Astrocyte (in vitro differentiated cells and primary cell): ENCODE measurements around the gene CACNA1E.

Experiments
- EZH2 ChIP-seq: IDR thresholded peaks from 2 replicates; pipeline ENCODE4 v1.6.1; 2012; ENCODE audit warnings: mild to moderate bottlenecking, low read length, inconsistent platforms; ENCODE audit not compliant: insufficient read depth
- TF ChIP-seq, protein P1 (sequence below): IDR thresholded peaks from 2 replicates; pipeline ENCODE4 v1.5.1; 2011; ENCODE audit warnings: low read depth, mild to moderate bottlenecking, inconsistent platforms, low read length, moderate library complexity; ENCODE audit not compliant: insufficient read depth

GRCh38 chr1:181675091-181675917, 192.0 kb downstream of the CACNA1E start:
- no peak for TF ChIP-seq EZH2
- TF ChIP-seq, protein P1, sequence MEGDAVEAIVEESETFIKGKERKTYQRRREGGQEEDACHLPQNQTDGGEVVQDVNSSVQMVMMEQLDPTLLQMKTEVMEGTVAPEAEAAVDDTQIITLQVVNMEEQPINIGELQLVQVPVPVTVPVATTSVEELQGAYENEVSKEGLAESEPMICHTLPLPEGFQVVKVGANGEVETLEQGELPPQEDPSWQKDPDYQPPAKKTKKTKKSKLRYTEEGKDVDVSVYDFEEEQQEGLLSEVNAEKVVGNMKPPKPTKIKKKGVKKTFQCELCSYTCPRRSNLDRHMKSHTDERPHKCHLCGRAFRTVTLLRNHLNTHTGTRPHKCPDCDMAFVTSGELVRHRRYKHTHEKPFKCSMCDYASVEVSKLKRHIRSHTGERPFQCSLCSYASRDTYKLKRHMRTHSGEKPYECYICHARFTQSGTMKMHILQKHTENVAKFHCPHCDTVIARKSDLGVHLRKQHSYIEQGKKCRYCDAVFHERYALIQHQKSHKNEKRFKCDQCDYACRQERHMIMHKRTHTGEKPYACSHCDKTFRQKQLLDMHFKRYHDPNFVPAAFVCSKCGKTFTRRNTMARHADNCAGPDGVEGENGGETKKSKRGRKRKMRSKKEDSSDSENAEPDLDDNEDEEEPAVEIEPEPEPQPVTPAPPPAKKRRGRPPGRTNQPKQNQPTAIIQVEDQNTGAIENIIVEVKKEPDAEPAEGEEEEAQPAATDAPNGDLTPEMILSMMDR, result no peak
